ENCODE measurements around the gene ABCB8.

ABCB8 gene

GRCh38 chr7:151058781-151059366, 30.6 kb downstream of the ABCB8 start:
- DNase-seq: no peak

GRCh38 chr7:151059367-151060112, 31.3 kb downstream of the ABCB8 start, which contains the start of gene SLC4A2:
Gene SLC4A2 (plus strand): TSS chr7:151059589. CDS start chr7:151061988, 2,399 bp downstream.
- peak; percentile 80 for DNase-seq

- no peak for DNase-seq
Measured at GRCh38 chr7:151060113-151060415, 31.8 kb downstream of the ABCB8 start.

- no peak for DNase-seq
Measured at GRCh38 chr7:151060416-151061212, 32.4 kb downstream of the ABCB8 start.

- no peak for DNase-seq
Measured at GRCh38 chr7:151061213-151062110, 33.2 kb downstream of the ABCB8 start.

GRCh38 chr7:151062111-151062398, 33.8 kb downstream of the ABCB8 start:
- DNase-seq: no peak

GRCh38 chr7:151062399-151063211, 34.4 kb downstream of the ABCB8 start:
- DNase-seq: no peak

GRCh38 chr7:151063212-151063561, 34.9 kb downstream of the ABCB8 start:
- no peak for DNase-seq

- no peak for DNase-seq
Measured at GRCh38 chr7:151064454-151064853, 36.2 kb downstream of the ABCB8 start.

GRCh38 chr7:151064993-151065392, 36.7 kb downstream of the ABCB8 start:
- DNase-seq: no peak

GRCh38 chr7:151065516-151065915, 37.3 kb downstream of the ABCB8 start:
- DNase-seq: no peak

- DNase-seq: no peak
Measured at GRCh38 chr7:151066273-151066974, 38.2 kb downstream of the ABCB8 start.

GRCh38 chr7:151068069-151068773, 40.0 kb downstream of the ABCB8 start:
- DNase-seq: no peak

- DNase-seq: no peak
Measured at GRCh38 chr7:151069841-151070573, 41.8 kb downstream of the ABCB8 start.

- no peak for DNase-seq
Measured at GRCh38 chr7:151070574-151070960, 42.3 kb downstream of the ABCB8 start.

GRCh38 chr7:151071032-151071866, 43.0 kb downstream of the ABCB8 start:
- no peak for DNase-seq

GRCh38 chr7:151073990-151074389, 45.7 kb downstream of the ABCB8 start:
- DNase-seq: no peak

GRCh38 chr7:151074817-151075661, 46.8 kb downstream of the ABCB8 start:
- no peak for DNase-seq

- DNase-seq: no peak
Measured at GRCh38 chr7:151075662-151075971, 47.4 kb downstream of the ABCB8 start.

Data from CD4-positive, alpha-beta T cell treated with Interleukin-6 for 4 hours (primary cell).